Measurements from ENCODE around the gene PLCL2.

PLCL2 gene

GRCh38 chr3:17044855-17045254 lies 160.1 kb downstream of the PLCL2 start:
- DNase-seq (ENCODE audit: low spot score), result no peak

DNA sequence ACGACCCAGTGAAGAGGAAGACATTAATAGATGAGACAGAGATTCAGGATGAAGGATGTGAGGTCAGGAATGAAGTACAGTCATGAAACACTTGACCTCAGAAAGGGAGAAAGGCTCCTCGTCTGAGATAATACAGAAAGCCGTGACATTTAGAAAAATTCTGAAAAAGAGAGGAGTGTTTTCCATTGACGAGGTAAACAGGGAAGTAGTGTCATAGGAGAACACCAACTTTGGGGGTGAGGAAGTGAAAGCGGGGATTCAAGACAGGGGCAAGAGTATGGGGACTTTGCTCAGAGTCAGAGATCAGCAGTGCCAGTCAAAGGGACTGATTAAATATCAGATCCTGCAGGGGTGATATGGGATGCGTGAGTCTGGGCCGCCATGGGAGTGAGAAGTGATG lies 160.9 kb downstream of the PLCL2 start:
- no peak for DNase-seq (ENCODE audit: low spot score)

DNA sequence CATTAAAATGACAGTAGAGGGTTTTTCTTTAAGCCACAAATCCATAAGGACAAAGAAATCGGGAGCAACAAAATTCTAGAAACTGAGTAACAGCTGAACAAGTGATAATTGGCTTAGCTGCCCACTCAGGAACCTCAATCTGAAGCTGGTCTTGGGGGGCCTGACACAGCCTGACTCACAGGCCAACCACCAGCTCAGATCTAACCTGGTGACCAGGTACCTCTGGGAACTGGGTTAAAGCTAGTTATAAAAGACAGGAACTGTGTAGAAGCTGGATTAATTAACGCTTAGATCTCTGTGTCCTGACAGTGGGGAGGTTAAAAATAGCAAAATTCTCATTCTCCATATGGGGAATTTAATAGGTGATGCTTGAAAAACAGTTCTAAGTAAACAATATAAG lies 161.9 kb downstream of the PLCL2 start:
- no peak for DNase-seq (ENCODE audit: low spot score)

- DNase-seq (ENCODE audit: low spot score), result no peak
Observed at GRCh38 chr3:17047162-17047561, 162.4 kb downstream of the PLCL2 start.

DNA sequence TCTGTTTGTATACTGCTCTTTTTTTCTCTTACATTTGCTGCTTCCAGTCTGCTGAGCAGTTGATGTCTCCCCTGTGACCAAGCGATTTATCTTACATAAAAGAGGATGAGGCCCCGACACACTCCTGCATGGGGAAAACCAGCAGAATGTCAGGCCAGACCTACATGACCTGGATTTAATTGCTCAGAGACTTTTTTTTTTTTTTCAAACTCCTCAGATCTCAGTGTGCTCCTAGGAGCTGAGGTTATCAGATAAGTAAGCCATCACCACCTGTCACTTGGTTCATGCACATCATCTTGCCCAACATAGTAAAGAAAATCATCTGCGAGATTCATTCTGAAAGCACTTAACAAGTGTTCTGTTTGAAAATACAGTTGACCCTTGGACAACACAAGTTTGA lies 163.1 kb downstream of the PLCL2 start:
- no peak for DNase-seq (ENCODE audit: low spot score)

DNA sequence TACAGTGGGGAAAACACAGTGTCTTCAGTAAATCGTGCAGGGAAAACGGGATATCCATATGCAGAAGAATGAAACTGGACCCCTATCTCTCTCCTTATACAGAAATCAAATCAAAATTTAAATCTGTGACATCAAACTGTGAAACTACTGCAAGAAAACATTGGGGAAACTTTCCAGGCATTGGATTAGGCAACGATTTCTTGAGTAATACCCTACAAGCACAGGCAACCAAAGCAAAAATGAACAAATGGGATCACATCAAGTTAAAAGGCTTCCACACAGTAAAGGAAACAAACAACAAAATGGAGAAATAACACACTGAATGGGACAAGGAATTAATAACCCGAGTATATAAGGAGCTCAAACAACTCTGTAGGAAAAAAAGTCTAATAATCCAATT lies 165.3 kb downstream of the PLCL2 start:
- no peak for DNase-seq (ENCODE audit: low spot score)

DNA sequence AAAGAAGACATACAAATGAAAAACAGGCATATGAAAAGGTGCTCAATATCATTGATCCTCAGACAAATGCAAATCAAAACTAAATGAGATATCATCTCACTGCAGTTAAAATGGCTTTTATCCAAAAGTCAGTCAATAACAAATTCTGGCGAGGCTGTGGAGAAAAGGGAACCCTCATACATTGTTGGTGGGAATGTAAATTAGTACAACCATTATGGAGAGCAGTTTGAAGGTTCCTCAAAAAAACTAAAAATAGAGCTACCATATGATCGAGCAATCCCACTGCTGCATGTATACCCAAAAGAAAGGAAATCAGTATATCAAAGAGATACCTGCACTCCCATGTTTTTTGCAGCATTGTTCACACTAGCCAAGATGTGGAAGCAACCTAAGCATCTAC lies 165.8 kb downstream of the PLCL2 start:
- DNase-seq (ENCODE audit: low spot score), result no peak

GRCh38 chr3:17052363-17052762 lies 167.6 kb downstream of the PLCL2 start:
- no peak for DNase-seq (ENCODE audit: low spot score)

- no peak for DNase-seq (ENCODE audit: low spot score)
Observed at GRCh38 chr3:17054301-17054981, 169.7 kb downstream of the PLCL2 start.

DNA sequence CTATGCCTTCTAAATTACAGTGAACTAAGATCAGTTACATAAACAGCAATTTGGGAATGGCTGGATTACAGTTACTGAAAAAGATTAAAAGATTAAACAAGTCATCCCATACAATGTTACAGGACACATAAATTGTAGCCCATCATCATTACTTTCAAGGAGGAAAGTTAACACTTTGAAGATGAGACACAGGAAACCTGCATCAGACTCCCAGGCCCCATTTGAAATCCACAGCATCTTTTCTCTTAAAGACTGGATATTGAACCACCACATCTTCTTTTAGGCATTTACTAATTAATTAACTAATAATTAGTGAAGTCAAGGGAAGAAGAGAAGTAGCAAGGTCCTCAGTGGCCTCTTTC lies 170.2 kb downstream of the PLCL2 start:
- DNase-seq (ENCODE audit: low spot score), result no peak

DNA sequence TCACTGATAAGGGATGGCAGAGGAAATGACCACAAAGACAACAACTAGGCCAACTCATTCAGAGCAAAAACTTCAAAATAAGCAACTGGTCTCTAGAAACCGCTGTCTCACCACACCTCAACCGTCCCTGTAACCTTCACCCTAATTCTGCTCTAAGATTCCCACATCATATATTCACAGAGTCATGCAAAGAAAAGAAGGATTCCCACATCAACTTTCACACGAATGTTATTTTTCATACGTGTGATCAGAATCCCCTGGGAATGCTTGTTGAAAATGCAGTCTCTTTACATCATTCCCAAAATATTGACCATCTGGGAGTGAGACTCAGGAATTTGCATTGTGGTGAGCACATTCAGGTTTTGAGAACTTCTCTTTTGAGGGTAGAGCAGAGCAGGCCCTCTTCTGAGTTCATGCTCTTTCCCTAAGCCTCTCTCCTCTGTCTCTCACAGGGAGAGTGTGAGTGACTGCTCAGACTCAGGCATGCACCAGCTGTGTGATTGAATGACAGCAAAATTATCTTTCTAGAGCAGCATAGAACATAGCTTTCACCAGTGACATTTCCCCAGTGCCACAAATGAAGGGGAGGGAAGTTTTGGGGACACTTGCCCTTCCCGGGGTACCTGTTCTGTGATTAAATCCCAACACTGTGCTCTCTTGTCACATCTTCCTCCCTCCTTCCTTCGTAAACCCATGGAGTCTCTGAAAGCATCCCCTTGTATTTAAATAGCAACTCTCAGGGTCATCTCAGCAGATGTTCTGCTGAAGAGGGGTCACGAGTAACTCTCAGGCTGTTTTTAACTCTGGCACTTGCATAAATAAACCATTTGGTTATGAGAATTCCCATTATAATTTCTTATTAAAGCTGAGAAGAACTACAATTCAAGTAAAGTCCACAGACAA lies 170.9 kb downstream of the PLCL2 start:
- DNase-seq (ENCODE audit: low spot score), result no peak

DNA sequence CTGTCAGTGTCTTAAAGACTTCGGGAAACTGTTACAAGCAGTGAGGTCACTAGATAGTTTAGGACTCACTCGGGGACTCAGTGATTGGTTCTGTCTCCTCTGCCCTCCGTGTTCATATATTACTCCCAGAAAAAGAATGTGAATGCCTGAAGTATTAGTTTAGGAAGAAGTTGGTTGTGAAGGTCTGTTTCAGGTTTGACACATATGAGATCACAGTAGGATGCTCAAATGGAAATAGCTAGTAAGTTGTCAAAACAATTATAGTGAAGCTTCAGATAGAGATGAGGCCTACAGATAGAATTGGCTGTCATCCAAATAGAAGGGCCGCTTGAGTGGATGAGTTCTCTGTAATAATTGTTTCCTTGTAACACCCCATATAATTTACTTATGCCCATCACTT lies 172.6 kb downstream of the PLCL2 start:
- DNase-seq (ENCODE audit: low spot score), result no peak

DNA sequence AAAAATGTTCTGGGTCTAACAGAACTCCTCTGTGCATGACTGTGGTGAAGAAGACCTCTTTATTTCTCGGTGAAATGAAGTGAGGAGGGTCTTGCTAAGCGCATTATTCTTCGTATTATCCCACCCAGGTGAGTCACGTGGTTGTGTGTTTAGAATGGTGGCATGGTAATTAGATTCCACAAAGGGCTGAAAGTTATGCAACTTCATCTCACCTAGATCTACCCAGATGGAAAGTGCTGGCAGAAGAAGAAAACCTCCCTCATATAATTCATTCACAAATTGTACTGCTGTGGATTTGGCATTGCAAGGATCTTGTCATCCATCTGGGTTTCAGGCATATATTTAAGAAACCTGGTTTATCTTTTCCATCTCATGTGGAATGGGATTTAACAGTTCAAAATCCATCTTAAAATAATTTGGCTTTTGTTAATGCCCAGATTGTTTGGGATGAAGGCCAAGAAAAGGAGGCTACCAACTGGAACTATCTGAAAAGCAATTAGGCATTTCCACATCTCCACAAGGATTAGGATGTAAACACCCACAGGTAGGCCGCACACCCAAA lies 175.3 kb downstream of the PLCL2 start:
- DNase-seq (ENCODE audit: low spot score), result no peak

- DNase-seq (ENCODE audit: low spot score), result no peak
Observed at GRCh38 chr3:17061005-17061404, 176.2 kb downstream of the PLCL2 start.

GRCh38 chr3:17062736-17063135 lies 178.0 kb downstream of the PLCL2 start:
- no peak for DNase-seq (ENCODE audit: low spot score)

GRCh38 chr3:17063596-17063995 lies 178.8 kb downstream of the PLCL2 start:
- no peak for DNase-seq (ENCODE audit: low spot score)

DNA sequence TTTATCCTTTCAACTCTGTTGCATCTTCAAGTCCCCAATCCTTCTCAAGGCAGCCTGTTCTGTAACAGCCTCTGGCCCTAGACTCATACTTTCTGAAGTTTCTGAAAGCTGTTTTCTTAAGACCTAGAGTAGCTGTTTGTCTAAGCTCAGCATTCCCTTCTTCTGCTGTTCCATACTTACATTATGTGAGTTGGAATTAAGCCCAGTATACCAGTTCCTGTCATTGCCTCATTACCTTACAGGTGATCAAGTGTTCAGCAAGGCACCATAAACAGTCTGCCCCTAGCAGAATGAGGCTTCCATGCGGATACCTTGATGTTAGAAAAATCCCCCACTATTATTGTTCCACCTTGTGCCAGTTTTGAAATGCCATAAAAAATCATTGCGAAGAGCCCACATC lies 180.6 kb downstream of the PLCL2 start:
- no peak for DNase-seq (ENCODE audit: low spot score)

DNA sequence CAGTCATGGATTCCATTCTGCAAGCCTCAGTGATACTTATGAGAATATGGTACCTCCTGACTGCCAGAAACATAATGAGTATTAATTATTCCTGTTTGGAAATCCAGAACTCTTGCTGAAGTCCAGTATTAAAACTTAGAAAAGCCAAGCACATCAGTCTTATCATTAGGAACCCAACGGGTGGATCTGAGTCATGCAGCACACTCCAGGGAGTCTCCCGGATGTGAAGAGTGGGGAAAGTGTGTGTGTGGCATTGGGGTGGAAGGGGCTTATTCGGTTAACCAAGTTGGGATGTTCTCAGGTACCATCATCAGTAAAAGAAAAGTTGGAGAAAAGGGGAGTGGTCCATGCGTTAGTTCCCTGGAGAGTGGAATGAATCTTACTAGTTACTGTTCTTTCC lies 181.1 kb downstream of the PLCL2 start:
- DNase-seq (ENCODE audit: low spot score), result no peak

DNA sequence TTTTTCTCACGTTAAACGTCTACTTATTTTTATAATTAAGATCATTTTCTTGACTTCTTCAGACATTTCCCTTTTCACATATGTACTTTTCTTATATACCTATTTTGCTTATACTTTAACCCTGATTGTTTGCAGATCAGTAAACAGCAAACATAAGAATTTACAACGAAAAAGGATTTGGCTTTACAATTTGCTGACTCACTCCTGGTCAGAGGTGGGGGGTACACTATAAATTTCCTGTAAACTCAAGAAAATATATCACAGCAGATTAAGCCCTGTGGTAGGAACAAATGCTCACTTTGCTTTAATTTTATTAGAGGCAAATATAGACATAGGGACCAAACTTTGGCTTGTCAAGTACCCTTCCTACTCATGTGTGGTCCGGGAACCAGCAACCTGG lies 185.0 kb downstream of the PLCL2 start:
- no peak for DNase-seq (ENCODE audit: low spot score)

DNA sequence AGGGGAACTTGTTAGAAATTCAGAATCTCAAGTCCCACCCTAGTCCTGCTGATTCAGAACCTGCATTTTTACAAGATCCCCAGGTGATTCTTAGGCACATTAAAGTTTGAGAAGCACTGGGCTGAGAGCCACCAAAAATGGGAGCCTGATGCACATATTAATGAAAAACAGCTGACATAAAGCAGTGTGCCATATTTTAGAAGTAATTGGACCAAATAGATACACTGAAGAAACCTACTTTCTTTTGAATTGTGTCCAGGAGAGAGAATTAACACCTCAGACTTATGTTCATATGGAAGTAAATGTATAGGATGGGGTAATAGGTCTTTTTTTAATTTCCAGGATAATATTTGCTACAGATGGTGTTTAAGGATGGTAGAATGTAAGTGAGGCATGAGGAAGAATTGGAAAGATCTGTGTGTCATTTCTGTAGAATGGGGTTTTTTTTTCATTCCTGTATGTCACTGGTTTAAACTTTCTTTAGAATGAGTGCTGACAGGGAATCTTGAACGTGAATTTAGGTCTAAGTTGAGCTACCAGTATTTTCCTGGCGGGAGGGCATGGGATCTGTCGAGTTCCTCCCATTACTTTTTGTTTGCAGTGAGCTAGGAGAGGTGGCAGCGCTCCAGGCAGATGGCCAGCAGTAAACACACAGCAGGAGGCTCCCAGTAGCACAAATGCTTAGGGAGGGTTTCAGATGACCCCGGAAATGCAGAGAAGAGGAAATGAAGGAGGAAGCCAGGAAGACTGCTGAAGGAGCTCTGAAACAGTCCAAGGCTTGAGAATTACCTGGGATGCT lies 185.6 kb downstream of the PLCL2 start:
- no peak for DNase-seq (ENCODE audit: low spot score)

DNA sequence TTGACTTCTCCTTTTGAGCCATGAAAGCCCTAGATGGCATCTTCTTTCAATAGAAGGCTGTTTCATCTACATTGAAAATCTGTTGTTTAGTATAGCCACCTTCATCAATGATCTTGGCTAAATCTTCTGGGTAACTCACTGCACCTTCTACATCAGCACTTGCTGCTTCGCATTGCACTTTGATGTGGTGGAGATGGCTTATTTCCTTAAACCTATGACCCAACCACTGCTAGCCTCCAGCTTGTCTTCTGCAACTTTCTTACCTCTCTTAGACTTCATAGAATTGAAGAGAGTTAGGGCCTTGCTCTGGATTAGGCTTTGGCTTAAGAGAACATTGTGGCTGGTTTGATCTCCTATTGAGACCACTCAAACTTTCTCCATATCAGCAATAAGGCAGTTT lies 189.8 kb downstream of the PLCL2 start:
- DNase-seq (ENCODE audit: low spot score), result no peak

GRCh38 chr3:17075358-17075757 lies 190.6 kb downstream of the PLCL2 start:
- DNase-seq (ENCODE audit: low spot score), result no peak

DNA sequence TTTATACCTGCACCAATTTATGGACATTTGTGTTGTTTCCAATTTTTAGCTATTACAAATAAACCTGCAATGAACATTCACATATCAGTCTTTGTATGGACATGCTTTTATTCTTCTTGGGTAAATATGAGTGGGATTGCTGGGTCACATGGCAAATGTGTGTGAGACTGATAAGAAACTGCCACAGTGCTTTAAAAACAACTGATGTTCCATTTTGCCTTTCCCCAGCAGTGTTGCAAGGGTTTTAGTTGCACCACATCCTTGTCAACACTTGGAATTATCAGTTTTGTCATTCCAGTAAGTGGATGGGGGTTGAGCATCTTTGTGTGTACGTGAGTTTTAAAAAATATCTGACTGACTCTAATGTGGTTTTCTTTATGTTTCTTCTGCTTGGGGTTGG lies 191.2 kb downstream of the PLCL2 start:
- DNase-seq (ENCODE audit: low spot score), result no peak

Data from D341Med (cell line).